ENCODE measurements around the gene STBD1.

The STBD1 gene

DNA sequence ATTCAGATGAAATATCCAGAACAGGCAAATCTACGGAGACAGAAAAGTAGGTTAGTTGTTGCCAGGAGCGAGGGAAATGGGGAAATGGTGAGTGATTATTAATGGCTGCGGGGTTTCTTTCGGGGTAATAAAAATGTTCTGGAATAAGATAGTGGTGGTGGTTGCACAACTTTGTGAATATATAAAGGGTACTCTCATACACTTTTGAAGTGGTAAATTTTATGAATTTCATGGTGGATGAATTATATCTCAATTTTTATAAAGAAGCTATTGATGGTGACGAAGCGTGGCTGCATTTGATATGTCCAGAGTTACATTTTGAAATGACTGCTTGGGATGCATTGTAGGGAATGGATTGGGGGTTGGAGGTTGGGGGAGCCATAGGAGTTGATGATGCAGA is 38.7 kb upstream of the STBD1 start:
- CTCF ChIA-PET, result no interaction called here
- H3K4me1 ChIP-seq (ENCODE audit: control extremely low read depth in 1 of 4, control insufficient read depth in 4 of 4, insufficient read depth in 4 of 4, low read length in 3 of 4), result peaks cover 0 to 9% (median 0%) of the 10 kb centered on the region in 4 experiments
- 100% methylated on average over 6 of the region's 6 CpGs for WGBS (ENCODE audit: insufficient coverage)

GRCh38 chr4:76270244-76271175 is 36.0 kb upstream of the STBD1 start:
- no peaks in the 10 kb centered on the region for H3K36me3 ChIP-seq (ENCODE audit: control insufficient read depth in 4 of 4, insufficient read depth in 4 of 4, low read length in 3 of 4)
- CTCF ChIA-PET, result interaction anchor here (0.9 to 2.8 kb wide), 7 partner anchors 8 to 107 kb away, joined by 3 to 13 read pairs (median 4); no protein-coding TSS in a partner anchor

More for the DNA sequence above, 38.7 kb upstream of the STBD1 start:
- Histone ChIP-seq H3K27ac (ENCODE audit: insufficient read depth in 1 of 2, low read depth in 1 of 2, low read length in 2 of 2, poor library complexity in 1 of 2, severe bottlenecking in 2 of 2) (no peak overlapping the region), H3K9me3 (ENCODE audit: control extremely low read depth in 1 of 5, control insufficient read depth in 4 of 5, insufficient read depth in 2 of 5, low read depth in 1 of 5, low read length in 4 of 5) (no peaks in the 10 kb centered on the region), H3K36me3 (ENCODE audit: control insufficient read depth in 4 of 4, insufficient read depth in 4 of 4, low read length in 3 of 4) (no peaks in the 10 kb centered on the region), H3K4me3 (ENCODE audit: control insufficient read depth in 1 of 7, extremely low read depth in 1 of 7, insufficient read depth in 4 of 7, low read depth in 2 of 7, low read length in 6 of 7) (no peak overlapping the region), H3K27me3 (replicated peaks in 2 of 5; ENCODE audit: control insufficient read depth in 4 of 5, insufficient read depth in 5 of 5, low read length in 4 of 5) (no peaks in the 10 kb centered on the region)
- DNase-seq, result no peak
- POLR2A ChIA-PET, result no interaction called here

DNA sequence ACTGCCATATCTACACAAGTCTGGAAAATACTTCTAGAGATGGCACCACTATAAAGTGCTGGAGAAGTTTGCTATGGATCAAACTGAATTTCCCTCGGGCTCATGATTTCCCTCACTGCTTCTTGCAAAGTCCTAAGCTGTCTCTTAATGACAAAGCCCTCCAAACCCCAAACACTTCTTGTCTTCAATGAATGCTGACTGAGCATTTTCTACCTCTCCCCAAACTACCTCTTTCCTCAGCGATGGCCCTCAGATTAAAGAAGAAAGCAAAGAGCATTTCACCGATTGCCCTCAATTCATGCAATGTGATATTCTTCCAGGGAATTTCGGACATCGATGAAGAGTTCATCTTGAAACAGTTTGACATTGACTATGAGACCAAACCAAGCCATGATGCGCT is 35.3 kb upstream of the STBD1 start:
- peaks cover 0 to 9% (median 0%) of the 10 kb centered on the region in 4 experiments for H3K4me1 ChIP-seq (ENCODE audit: control extremely low read depth in 1 of 4, control insufficient read depth in 4 of 4, insufficient read depth in 4 of 4, low read length in 3 of 4)
- H3K4me3 ChIP-seq (ENCODE audit: control insufficient read depth in 1 of 7, extremely low read depth in 1 of 7, insufficient read depth in 4 of 7, low read depth in 2 of 7, low read length in 6 of 7), result no peak overlapping the region
- no peaks in the 10 kb centered on the region for H3K27me3 ChIP-seq (replicated peaks in 2 of 5; ENCODE audit: control insufficient read depth in 4 of 5, insufficient read depth in 5 of 5, low read length in 4 of 5)
- WGBS (ENCODE audit: insufficient coverage), result 99% methylated on average over 6 of the region's 6 CpGs
- ChIA-PET POLR2A (no interaction called here), CTCF (interaction anchor here (0.9 to 2.8 kb wide), 5 partner anchors 9 to 106 kb away, joined by 3 to 13 read pairs (median 4); no protein-coding TSS in a partner anchor)
- no peaks in the 10 kb centered on the region for H3K36me3 ChIP-seq (ENCODE audit: control insufficient read depth in 4 of 4, insufficient read depth in 4 of 4, low read length in 3 of 4)
- no peak overlapping the region for H3K27ac ChIP-seq (ENCODE audit: insufficient read depth in 1 of 2, low read depth in 1 of 2, low read length in 2 of 2, poor library complexity in 1 of 2, severe bottlenecking in 2 of 2)
- no peak for DNase-seq
- H3K9me3 ChIP-seq (ENCODE audit: control extremely low read depth in 1 of 5, control insufficient read depth in 4 of 5, insufficient read depth in 2 of 5, low read depth in 1 of 5, low read length in 4 of 5), result no peaks in the 10 kb centered on the region

More at GRCh38 chr4:76270244-76271175, 36.0 kb upstream of the STBD1 start:
- no peaks in the 10 kb centered on the region for H3K9me3 ChIP-seq (ENCODE audit: control extremely low read depth in 1 of 5, control insufficient read depth in 4 of 5, insufficient read depth in 2 of 5, low read depth in 1 of 5, low read length in 4 of 5)
- WGBS (ENCODE audit: insufficient coverage), result 96% methylated on average over 8 of the region's 11 CpGs
- H3K27ac ChIP-seq (ENCODE audit: insufficient read depth in 1 of 2, low read depth in 1 of 2, low read length in 2 of 2, poor library complexity in 1 of 2, severe bottlenecking in 2 of 2), result no peak overlapping the region
- no peak for DNase-seq
- peaks cover 0 to 9% (median 0%) of the 10 kb centered on the region in 4 experiments for H3K4me1 ChIP-seq (ENCODE audit: control extremely low read depth in 1 of 4, control insufficient read depth in 4 of 4, insufficient read depth in 4 of 4, low read length in 3 of 4)
- H3K4me3 ChIP-seq (ENCODE audit: control insufficient read depth in 1 of 7, extremely low read depth in 1 of 7, insufficient read depth in 4 of 7, low read depth in 2 of 7, low read length in 6 of 7), result no peak overlapping the region
- H3K27me3 ChIP-seq (replicated peaks in 2 of 5; ENCODE audit: control insufficient read depth in 4 of 5, insufficient read depth in 5 of 5, low read length in 4 of 5), result no peaks in the 10 kb centered on the region
- POLR2A ChIA-PET, result no interaction called here

- DNase-seq, result no peak
- Histone ChIP-seq H3K27me3 (replicated peaks in 2 of 5; ENCODE audit: control insufficient read depth in 4 of 5, insufficient read depth in 5 of 5, low read length in 4 of 5) (no peaks in the 10 kb centered on the region), H3K4me3 (ENCODE audit: control insufficient read depth in 1 of 7, extremely low read depth in 1 of 7, insufficient read depth in 4 of 7, low read depth in 2 of 7, low read length in 6 of 7) (no peak overlapping the region), H3K36me3 (ENCODE audit: control insufficient read depth in 4 of 4, insufficient read depth in 4 of 4, low read length in 3 of 4) (no peaks in the 10 kb centered on the region), H3K9me3 (ENCODE audit: control extremely low read depth in 1 of 5, control insufficient read depth in 4 of 5, insufficient read depth in 2 of 5, low read depth in 1 of 5, low read length in 4 of 5) (no peaks in the 10 kb centered on the region), H3K4me1 (ENCODE audit: control extremely low read depth in 1 of 4, control insufficient read depth in 4 of 4, insufficient read depth in 4 of 4, low read length in 3 of 4) (peaks cover 0 to 13% (median 0%) of the 10 kb centered on the region in 4 experiments), H3K27ac (ENCODE audit: insufficient read depth in 1 of 2, low read depth in 1 of 2, low read length in 2 of 2, poor library complexity in 1 of 2, severe bottlenecking in 2 of 2) (no peak overlapping the region)
- POLR2A ChIA-PET, result no interaction called here
- CTCF ChIA-PET, result interaction anchor here (0.9 to 2.8 kb wide), 2 partner anchors 9 to 93 kb away, joined by 3 to 13 read pairs; no protein-coding TSS in a partner anchor
Measured at GRCh38 chr4:76272073-76272472, 34.5 kb upstream of the STBD1 start.

- DNase-seq, result no peak
- WGBS (ENCODE audit: insufficient coverage), result no CpG with 5 or more reads among the region's 1 CpG
- ChIA-PET CTCF (no interaction called here), POLR2A (no interaction called here)
- Histone ChIP-seq H3K4me3 (ENCODE audit: control insufficient read depth in 1 of 7, extremely low read depth in 1 of 7, insufficient read depth in 4 of 7, low read depth in 2 of 7, low read length in 6 of 7) (no peak overlapping the region), H3K9me3 (ENCODE audit: control extremely low read depth in 1 of 5, control insufficient read depth in 4 of 5, insufficient read depth in 2 of 5, low read depth in 1 of 5, low read length in 4 of 5) (no peaks in the 10 kb centered on the region), H3K4me1 (ENCODE audit: control extremely low read depth in 1 of 4, control insufficient read depth in 4 of 4, insufficient read depth in 4 of 4, low read length in 3 of 4) (peaks cover 0 to 13% (median 0%) of the 10 kb centered on the region in 4 experiments), H3K27me3 (replicated peaks in 2 of 5; ENCODE audit: control insufficient read depth in 4 of 5, insufficient read depth in 5 of 5, low read length in 4 of 5) (no peaks in the 10 kb centered on the region), H3K27ac (ENCODE audit: insufficient read depth in 1 of 2, low read depth in 1 of 2, low read length in 2 of 2, poor library complexity in 1 of 2, severe bottlenecking in 2 of 2) (no peak overlapping the region), H3K36me3 (ENCODE audit: control insufficient read depth in 4 of 4, insufficient read depth in 4 of 4, low read length in 3 of 4) (no peaks in the 10 kb centered on the region)
Measured at GRCh38 chr4:76272582-76272981, 34.0 kb upstream of the STBD1 start.

DNA sequence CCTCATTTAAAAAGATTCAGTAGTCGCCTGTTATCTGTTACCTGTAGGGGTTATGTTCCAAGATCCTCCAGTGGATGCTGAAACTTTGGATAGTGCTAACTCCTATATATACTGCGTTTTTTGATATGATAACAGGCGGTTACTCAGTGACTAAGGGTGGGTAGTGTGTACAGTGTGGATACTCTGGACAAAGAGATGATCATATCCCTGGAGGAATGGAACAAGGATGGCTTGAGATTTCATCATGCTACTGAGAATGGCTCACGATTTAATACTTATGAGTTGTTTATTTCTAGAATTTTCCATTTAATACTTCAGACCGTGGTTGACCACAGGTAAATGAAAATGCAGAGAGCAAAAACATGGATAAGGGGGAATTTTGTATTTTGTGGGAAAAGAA is 33.5 kb upstream of the STBD1 start:
- CTCF ChIA-PET, result no interaction called here
- POLR2A ChIA-PET, result no interaction called here
- WGBS (ENCODE audit: insufficient coverage), result 96% methylated on average over 3 of the region's 5 CpGs

DNA sequence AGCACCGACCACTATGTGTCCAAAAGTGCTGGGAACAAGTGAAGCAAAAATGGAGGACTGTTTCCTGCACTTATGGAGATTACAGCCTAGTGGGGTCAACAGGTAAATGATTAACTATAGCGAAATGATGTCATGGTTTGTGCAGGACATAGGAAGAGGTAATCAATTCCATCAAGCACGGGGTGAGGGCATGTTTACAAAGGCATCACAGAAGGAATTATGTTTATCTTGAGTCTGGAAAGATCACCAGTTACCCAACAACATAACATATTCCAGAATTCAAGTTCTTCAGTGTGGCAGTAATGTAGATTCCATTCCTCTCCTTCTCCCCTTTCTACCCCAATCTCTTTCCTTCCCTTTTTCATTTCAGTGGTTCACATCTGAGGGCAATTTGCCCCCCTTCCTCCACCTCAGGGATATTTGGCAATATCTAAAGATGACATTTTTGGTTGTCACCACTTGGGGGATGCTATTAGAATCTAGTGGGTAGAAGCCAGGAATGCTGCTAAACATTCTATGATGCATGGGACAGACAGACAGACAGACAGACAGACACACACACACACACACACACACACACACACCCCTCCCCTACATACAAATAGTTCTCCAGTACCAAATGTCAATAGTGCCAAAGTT is 30.9 kb upstream of the STBD1 start:
- Histone ChIP-seq H3K36me3 (ENCODE audit: control insufficient read depth in 4 of 4, insufficient read depth in 4 of 4, low read length in 3 of 4) (no peaks in the 10 kb centered on the region), H3K4me1 (ENCODE audit: control extremely low read depth in 1 of 4, control insufficient read depth in 4 of 4, insufficient read depth in 4 of 4, low read length in 3 of 4) (peaks cover 0 to 13% (median 0%) of the 10 kb centered on the region in 4 experiments), H3K27ac (ENCODE audit: insufficient read depth in 1 of 2, low read depth in 1 of 2, low read length in 2 of 2, poor library complexity in 1 of 2, severe bottlenecking in 2 of 2) (no peak overlapping the region), H3K27me3 (replicated peaks in 2 of 5; ENCODE audit: control insufficient read depth in 4 of 5, insufficient read depth in 5 of 5, low read length in 4 of 5) (no peaks in the 10 kb centered on the region), H3K4me3 (ENCODE audit: control insufficient read depth in 1 of 7, extremely low read depth in 1 of 7, insufficient read depth in 4 of 7, low read depth in 2 of 7, low read length in 6 of 7) (no peak overlapping the region), H3K9me3 (ENCODE audit: control extremely low read depth in 1 of 5, control insufficient read depth in 4 of 5, insufficient read depth in 2 of 5, low read depth in 1 of 5, low read length in 4 of 5) (no peaks in the 10 kb centered on the region)
- WGBS (ENCODE audit: insufficient coverage), result 100% methylated on average over 3 of the region's 3 CpGs
- DNase-seq, result peak in 2 of 3 donors; percentile 45 to 49
- ChIA-PET CTCF (interaction anchor here (0.7 to 6.2 kb wide), 3 partner anchors 31 to 557 kb away, joined by 3 to 54 read pairs (median 5); partner anchors contain the start of gene STBD1), POLR2A (no interaction called here)

More for the DNA sequence above, 33.5 kb upstream of the STBD1 start:
- no peak for DNase-seq
- no peaks in the 10 kb centered on the region for H3K9me3 ChIP-seq (ENCODE audit: control extremely low read depth in 1 of 5, control insufficient read depth in 4 of 5, insufficient read depth in 2 of 5, low read depth in 1 of 5, low read length in 4 of 5)
- no peak overlapping the region for H3K4me3 ChIP-seq (ENCODE audit: control insufficient read depth in 1 of 7, extremely low read depth in 1 of 7, insufficient read depth in 4 of 7, low read depth in 2 of 7, low read length in 6 of 7)
- H3K36me3 ChIP-seq (ENCODE audit: control insufficient read depth in 4 of 4, insufficient read depth in 4 of 4, low read length in 3 of 4), result no peaks in the 10 kb centered on the region
- peaks cover 0 to 13% (median 0%) of the 10 kb centered on the region in 4 experiments for H3K4me1 ChIP-seq (ENCODE audit: control extremely low read depth in 1 of 4, control insufficient read depth in 4 of 4, insufficient read depth in 4 of 4, low read length in 3 of 4)
- no peak overlapping the region for H3K27ac ChIP-seq (ENCODE audit: insufficient read depth in 1 of 2, low read depth in 1 of 2, low read length in 2 of 2, poor library complexity in 1 of 2, severe bottlenecking in 2 of 2)
- H3K27me3 ChIP-seq (replicated peaks in 2 of 5; ENCODE audit: control insufficient read depth in 4 of 5, insufficient read depth in 5 of 5, low read length in 4 of 5), result no peaks in the 10 kb centered on the region

Measured in common myeloid progenitor, CD34-positive (primary cell).